GM21515 (cell line): ENCODE measurements around the gene NLRC5.
"Not testable (repeated sequence)": the region's sequence is repeated elsewhere in the genome, so short reads cannot be mapped to it uniquely, and the experiment has no call there.

Experiments
- ATAC-seq: cut with Tn5 transposase; IDR thresholded peaks from one replicate; pipeline ENCODE4 v1.9.1; 2021; ENCODE audit not compliant: unreplicated experiment

Gene NLRC5

DNA sequence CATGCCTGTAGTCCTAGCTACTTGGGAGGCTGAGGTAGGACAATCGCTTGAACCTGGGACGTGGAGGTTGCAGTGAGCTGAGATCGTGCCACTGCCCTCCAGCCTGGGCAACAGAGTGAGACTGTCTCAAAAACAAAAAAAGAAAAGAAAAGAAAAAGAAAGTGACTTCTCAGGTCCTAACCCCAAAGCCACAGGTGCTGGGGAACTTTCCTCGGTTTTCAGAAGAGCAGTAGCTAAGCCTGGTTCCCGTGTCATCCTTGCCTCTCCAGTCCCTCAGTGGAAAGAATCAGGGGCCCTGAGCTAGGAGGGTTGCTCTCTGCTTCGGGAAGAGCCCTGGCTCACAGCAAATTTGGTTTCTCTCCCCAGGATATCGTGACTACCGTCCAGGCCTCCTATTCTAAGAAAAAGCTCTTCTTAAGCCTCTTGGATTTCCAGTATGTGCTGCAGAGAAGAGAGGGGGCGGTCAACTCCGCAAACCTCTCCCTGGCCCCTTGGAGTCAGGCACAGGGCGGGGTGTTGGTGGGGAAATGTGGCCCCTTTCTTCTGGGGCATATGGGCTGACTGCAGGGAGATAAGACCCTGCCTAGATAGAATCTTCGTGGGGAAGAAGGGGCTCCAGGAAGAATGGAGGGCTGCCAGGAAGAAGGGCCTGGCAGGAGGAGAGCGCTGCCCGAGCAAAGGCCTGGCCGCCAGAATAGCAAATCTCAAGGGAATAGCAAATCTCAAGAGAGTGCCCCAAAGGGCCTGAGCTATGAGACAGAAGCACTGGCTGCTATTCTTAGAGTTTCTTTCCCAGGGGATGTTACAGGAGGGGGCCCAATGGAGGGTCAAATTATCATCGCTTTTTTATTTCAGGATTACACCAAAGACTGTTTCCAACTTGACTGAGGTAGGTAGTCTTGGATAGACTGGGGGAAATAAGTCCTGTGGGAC, 8.3 kb upstream of the NLRC5 start:
- ATAC-seq: no peak

DNA sequence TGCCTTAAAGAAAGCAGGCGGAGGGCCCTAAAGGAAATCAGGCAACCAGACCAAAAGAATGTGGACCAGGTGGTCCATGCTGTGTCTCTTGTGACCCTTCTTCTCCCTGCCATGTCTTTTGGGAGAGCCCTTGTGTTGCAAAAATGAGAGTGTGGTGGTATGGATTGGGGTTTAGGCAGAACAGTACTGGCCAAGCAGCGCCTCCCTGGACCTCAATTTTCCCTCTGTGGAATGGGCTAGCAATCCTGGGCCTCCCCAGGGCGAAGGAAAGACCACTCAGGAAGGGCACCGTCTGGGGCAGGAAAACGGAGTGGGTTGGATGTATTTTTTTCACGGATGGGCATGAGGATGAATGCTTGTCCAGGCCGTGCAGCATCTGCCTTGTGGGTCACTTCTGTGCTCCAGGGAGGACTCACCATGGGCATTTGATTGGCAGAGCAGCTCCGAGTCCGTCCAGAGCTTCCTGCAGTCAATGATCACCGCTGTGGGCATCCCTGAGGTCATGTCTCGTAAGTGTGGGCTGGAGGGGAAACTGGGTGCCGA, 7.6 kb upstream of the NLRC5 start:
- ATAC-seq: no peak

DNA sequence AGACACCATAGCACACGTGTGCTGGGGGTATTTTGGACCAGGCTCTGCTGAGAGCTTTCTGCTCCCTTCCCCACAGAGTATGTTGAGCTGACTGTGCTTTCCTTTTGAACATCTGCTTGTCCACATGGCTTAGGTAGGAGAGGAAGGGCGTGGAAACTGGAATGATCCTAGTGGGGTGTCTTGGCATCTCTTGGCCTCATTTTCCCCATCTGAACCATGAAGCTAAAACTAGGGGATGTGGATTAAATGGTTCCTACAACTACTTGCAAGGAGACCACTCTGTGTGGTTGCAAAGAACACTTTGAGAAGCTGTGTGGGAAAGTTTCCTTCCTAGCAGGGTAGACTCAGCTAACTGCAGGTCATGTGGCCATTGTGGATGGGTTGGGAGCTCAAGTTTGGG, 6.7 kb upstream of the NLRC5 start:
- ATAC-seq: no peak

DNA sequence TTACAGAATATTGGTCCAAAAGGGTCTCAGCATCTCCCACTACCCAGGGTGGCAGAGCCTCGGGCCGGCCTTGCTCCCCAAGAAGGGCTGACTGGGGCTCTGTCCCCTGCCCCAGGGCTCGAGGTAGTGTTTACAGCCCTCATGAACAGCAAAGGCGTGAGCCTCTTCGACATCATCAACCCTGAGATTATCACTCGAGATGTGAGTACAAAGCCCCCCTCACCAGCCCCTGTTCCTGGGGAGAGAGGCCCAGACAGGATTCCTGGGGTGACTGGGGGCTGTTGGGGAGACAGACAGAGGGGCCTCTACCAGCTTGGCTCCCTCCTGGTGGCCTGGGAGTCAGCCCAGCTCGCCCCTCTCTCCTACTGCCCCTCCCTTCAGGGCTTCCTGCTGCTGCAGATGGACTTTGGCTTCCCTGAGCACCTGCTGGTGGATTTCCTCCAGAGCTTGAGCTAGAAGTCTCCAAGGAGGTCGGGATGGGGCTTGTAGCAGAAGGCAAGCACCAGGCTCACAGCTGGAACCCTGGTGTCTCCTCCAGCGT, 6.1 kb upstream of the NLRC5 start:
- no peak for ATAC-seq

DNA sequence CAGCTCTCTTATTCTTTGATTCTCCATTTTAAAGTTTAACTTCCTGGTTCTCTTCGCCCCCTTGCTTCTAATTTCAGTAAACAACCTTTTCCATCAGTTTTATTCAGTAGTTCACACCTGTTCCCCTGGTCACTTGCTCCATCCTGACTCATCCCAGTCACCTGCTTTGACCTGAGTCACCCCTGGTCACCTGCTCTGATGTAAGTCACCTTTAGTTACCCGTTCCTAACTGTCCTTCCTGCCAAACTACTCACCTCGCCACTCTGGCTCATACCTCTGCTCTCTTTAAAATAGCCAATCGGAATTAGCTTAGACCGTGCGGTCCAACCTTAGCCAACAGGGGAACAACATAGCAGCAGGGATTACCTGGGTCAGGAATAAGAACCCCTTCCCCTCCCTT, 4.7 kb upstream of the NLRC5 start:
- no peak for ATAC-seq

DNA sequence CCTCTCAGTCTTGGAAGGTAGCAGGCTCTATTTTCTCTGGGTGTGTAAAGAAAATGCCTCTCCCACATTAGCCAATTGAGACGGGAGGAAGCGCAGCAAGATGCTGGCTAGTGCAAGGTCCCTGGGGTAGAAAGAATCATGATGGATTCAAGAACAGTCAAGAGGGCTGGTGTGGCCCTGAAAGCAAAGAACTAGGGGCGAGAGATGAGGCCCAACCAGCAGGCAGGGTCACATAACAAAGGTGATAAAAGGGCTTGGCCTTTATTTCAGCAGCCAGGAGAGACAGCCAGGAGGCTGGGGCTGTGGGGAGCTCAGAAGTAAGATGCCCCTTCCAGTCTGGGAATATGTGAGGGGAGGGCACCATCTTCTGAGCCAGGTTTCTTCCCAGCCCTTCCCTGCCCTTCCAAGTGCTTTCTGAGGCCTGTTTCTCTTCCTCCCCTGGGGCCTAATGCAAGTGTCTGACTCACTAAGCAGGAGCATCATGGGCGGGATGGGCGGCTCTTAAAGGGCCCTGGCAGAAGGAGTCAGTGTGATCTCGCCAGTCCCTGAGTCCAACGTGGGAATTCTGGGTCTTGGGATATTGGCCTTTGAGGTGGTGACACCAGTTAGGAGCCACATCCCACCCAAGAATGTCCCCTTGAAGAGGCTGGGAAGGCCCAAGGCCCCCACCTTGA, 3.9 kb upstream of the NLRC5 start:
- no peak for ATAC-seq

DNA sequence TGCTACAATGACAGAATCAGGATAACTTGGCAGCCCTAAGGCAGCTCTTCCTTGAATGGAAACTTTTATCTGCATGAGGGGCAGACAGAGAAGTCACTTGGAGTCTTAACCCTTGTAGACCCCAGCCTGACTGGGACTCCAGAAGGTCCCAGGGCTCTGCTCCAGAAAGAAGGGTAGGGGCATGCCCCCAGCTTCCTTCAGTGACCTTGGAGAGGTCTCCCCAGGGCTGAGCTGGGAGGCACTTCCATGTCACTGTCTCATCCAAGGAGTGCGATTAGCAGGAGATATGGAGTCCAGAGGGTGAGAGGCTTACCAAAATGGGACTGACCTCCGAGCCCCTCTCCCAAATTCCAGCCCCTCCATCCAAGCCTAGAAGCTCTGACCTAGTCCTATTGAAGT, 3.4 kb upstream of the NLRC5 start:
- ATAC-seq: no peak

DNA sequence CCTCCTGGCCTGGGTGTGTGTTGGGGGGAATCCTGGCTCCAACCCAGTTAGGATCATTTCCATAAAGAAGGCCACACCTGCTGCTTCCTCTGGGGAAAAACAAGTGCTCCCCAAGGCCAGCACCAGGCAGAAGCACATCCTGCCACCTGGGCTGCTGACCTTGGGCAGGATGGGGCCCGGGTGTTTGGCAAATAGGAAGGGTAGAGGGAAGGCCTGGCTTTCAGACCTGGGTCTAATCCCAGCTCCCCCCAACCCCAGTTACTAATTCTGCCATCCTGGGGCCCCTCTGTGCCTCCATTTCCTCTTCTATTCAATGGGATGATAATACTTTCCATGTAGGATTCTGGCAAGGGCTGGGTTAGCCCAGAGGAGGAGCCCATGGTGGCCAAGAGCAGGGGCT, 3.0 kb upstream of the NLRC5 start:
- no peak for ATAC-seq

DNA sequence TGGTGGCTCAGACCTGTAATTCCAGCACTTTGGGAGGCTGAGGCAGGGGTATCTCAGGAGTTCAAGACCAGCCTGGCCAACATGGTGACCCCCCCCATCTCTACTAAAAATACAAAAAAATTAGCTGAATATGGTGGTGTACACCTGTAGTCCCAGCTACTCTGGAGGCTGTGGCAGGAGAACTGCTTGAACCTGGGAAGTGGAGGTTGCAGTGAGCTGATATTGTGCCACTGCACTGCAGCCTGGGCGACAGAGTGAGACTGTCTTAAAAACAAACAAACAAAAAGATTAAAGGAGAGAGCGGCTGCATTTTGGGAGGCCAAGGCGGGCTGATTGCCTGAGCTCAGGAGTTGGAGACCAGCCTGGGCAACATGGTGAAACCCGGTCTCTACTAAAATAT, 2.4 kb upstream of the NLRC5 start:
- not testable (repeated sequence) for ATAC-seq

DNA sequence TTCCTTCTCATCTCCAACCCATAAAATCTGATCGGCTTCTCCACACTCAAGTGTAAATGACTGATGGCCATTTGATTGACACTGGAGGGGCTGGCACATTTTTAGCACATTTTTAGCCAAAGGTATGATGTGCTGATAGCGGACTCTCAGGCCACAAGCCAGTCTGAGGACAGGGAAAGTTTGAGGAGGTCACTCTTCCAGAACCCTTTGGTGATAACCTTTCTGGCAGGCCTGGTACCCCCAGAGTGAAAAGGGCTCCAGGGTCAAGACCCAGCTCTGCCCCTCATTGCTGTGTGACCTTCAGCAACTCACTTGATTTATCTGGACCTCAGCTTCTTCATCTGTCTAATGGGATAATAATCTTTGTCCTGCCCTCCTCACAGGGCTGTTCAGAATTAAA, 1.7 kb upstream of the NLRC5 start:
- ATAC-seq: no peak

DNA sequence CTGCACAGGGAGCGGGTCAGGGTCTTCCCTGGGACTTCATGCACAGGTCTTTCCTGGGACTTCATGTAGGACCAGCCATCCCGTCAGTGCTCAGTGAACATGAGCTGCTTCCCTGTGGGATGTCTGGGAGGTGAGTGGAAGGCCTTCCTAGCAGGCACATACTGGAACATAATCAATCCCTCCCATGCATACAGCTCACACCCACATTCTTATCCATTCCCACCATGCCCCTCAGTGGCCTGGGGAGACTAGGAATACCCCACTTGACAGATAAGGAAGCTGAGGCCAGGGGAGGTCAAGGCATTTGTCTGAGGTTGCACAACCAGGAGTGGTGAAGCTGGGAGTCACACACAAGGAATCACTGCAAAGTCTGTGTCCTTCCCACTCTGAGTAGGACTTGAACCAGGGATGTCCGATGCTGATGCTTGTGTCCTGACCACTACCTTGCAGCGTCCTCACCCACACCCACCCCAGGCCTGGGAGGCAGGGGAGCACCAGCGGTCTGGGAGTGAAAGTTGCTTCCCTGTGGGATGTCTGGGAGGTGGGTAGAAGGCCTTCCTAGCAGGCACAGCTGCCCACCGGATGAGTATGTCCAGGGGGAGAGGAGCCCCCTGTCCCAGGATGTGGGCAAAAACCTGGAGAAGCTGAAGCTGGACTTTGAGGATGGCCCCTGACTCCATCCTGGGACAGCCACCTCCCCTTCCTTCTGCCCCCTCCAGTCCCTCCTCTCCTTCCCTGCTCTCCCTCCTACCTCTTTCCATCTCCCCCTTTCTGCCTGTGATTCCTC, 1.0 kb upstream of the NLRC5 start:
- ATAC-seq: no peak

DNA sequence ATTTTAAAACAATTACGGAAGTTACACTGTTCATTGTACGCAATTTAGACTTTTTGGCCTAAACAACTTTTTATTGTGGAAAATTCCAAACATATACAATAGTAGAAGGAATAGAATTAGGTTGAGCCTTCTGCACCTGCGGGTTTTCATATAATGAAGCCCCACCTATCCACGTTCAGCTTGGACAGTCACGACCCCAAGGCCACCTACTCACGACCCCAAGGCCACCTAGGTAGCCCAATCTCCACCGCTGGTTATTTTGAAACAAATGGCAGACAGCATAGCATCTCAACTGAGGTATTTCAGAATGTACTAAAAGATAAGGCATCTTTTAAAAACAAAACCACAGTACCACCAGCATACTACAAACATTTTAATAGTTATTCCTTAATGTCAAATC, 631 bp downstream of the NLRC5 start:
- ATAC-seq: no peak

DNA sequence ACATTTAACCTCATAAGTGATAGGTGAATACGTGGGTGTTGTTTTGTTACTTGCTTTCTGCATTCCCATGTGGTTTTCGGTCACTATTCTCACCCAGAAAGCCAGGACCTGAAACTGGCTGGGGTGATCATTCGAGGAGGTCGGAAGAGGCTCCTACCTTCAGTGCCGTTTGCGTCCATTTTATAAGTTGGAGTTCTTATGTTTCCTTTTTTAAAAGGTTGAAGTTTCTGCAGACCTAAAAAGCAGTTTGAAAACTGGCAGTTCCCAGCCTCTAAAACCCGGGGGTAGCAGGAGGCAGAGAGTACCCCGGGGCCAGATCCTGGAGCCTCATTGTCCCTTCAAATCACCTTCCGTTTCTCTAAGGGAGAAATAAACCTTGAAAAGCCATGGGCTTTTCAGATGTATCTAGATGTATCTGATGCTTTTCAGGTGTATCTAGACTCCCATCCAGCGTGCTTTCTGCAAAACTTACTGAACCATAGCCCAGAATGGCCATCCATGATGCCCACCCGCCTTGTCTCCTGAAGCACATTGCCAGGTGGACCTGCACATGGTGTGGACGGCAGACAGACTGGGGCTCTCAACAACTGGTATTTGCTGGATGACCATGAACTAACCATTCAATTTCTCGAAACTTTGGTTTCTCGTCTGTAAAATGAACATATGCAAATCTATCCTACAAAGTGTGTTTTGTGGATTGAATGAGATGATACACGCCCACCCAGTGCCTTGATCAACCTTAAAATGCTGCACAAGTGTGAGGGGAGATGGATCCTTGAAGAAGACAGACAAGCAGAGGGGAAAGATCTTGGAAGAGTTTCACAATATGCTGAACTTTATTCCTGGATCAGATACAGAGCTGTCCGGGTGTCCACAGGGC, 1.3 kb downstream of the NLRC5 start:
- ATAC-seq: no peak

DNA sequence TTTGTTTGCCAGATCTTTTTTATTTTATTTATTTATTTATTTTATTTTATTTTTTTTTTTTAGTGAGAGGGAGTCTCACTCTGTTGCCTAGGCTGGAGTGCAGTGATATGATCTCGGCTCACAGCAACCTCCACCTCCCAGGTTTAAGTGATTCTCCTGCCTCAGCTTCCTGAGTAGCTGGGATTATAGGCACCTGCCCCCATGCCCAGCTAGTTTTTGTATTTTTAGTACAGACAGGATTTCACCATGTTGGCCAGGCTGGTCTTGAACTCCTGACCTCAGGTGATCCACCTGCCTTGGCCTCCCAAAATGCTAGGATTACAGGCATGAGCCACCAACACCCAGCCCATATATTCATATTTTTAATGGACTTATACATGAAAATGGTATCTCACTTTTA, 3.1 kb downstream of the NLRC5 start:
- not testable (repeated sequence) for ATAC-seq

DNA sequence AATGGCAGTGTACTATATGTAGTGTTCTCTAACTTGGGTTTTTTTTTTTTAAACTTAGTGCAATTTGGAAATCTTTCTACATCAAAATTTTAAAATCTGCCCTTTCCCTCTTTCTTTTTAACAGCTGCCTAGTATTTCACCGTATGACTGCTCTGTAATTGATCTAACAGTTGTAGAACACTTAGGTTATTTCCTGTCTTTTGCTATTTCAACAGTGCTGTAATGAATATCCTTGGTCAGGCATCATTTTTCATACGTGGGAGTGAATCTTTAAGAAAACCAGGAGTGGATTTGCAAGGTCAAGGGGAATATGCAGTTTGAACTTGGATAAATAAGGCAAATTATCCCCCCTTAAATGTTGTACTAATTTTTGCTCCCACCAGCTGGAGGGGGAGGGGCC, 3.8 kb downstream of the NLRC5 start:
- ATAC-seq: no peak

DNA sequence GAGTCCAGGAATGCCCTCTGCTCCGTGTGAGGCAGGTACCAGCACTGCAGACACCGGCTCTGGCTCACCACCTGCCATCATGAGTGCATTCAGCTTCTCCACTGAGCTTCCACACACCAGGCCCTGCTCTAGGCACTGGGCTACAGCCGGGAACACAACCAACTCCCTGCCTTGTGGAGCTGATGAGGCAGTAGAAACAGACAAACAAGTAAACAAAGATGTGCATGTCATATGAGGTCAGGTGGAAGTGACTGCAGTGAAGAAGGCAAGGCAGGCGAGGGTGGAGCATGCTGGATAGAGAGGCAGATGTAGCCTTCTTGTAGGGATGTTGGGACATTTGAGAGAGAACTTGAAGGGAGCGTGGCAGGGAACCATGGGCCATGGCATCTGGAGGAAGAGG, 5.0 kb downstream of the NLRC5 start:
- ATAC-seq: no peak

DNA sequence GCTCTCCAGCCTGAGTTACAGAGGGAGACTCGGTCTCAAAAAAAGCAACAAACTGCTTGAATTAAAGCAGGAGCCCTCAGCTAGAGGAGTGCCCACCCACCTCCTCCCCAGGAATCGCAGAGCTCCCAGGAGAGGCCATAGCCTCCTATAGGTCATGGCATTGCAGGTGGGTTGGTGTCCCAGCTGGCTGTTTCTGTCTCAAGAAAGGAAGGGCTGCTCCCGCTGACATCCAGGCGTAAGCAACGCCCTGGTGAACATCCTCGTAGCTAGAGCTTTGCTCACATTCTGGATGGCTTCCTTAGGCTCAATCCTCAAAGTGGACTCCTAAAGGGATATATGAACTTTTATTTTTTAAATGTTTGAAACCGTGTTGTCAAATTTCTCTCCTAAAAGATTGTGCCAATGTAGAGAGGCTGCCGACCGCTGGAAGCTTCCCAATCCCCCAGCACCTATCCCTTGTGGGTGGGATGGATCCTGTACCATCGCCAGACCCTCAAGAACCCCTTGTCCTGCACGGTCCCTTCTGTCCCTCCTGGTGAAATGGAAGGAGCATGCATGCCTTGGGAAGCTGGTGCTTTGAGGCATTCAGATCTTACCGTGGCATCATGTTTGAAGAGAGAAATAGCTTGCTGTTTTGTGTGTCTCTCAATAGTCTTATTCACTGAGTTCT, 5.9 kb downstream of the NLRC5 start:
- no peak for ATAC-seq

DNA sequence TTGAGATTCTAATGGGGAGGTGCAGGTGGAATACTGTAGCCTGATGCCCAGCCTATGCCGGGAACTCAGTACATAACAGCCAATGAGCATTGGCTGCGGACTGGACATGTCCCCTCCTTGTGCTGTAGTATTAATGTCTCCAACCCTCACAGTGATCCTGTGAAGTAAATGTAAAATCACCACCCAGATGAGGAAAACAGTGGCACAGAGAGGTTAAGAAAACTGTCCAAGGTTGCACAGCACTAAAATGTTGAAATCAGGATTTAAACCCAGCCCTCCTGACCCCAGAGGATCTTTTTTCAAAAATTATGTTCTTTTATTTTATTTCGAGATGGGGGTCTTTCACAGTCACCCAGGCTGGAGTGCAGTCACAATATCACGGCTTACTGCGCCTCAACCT, 7.9 kb downstream of the NLRC5 start:
- no peak for ATAC-seq

DNA sequence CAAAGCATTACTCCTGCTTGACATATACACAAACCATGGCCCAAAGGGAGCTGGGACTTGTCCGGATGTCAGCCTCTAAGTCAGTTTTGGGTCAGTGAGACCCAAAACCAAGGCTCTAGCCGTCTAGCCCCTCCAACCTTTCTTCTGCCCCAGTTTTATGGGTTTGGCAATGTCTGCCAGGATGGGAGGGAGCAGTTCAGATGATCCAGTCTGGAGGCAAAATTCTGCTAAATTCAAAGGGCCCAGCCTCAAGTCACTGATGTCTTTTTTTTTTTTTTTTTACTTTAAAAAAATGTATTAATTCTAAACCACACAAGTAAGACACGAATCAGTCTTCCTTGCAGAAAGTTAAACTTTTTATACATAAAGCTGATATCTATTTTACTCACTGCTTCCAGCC, 8.6 kb downstream of the NLRC5 start:
- no peak for ATAC-seq

DNA sequence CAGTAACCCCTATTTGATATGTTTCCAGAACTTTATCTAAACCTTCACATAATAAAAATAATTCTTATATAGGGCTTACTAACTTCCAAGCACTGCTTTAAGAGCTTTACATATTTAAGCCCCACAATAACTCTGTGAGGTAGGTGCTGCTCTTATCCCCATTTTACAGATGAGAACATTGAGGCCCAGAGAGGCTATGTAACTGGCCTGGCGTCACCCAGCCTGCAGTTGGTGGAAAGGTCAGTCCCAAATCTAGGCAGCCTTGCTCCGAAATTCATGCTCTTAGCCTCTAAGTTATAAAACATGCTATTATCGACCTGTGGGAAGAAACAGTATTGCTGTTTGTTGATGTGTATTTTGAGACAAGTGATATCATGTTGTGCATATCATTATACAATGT, 9.0 kb downstream of the NLRC5 start:
- no peak for ATAC-seq
